ENCODE measurements around the gene PI4KA.

The PI4KA gene

GRCh38 chr22:20814221-20814808 is 44.3 kb downstream of the PI4KA start:
- no peak for DNase-seq

- no peak for DNase-seq
These were observed 45.6 kb downstream of the PI4KA start for GRCh38 chr22:20813056-20813455.

GRCh38 chr22:20811971-20812660 is 46.5 kb downstream of the PI4KA start:
- no peak for DNase-seq

GRCh38 chr22:20811171-20811570 is 47.4 kb downstream of the PI4KA start:
- DNase-seq: no peak

- no peak for DNase-seq
These were observed 48.0 kb downstream of the PI4KA start for GRCh38 chr22:20810645-20811044.

- DNase-seq: no peak
These were observed 48.9 kb downstream of the PI4KA start for GRCh38 chr22:20809538-20810185.

- no peak for DNase-seq
These were observed 49.8 kb downstream of the PI4KA start for GRCh38 chr22:20808844-20809243.

- DNase-seq: no peak
These were observed 51.3 kb downstream of the PI4KA start for GRCh38 chr22:20807315-20807752.

GRCh38 chr22:20805972-20806471 is 52.6 kb downstream of the PI4KA start:
- DNase-seq: no peak

GRCh38 chr22:20804650-20805049 is 54.0 kb downstream of the PI4KA start:
- DNase-seq: no peak

- DNase-seq: no peak
These were observed 54.8 kb downstream of the PI4KA start for GRCh38 chr22:20803696-20804324.

- no peak for DNase-seq
These were observed 55.6 kb downstream of the PI4KA start for GRCh38 chr22:20802922-20803553.

- DNase-seq: no peak
These were observed 56.2 kb downstream of the PI4KA start for GRCh38 chr22:20802452-20802851.

- no peak for DNase-seq
These were observed 59.2 kb downstream of the PI4KA start for GRCh38 chr22:20799449-20799848.

GRCh38 chr22:20798974-20799373 is 59.6 kb downstream of the PI4KA start:
- DNase-seq: no peak

- DNase-seq: no peak
These were observed 60.4 kb downstream of the PI4KA start for GRCh38 chr22:20798218-20798617.

- no peak for DNase-seq
These were observed 61.9 kb downstream of the PI4KA start for GRCh38 chr22:20796731-20797130.

GRCh38 chr22:20794650-20795413 is 63.8 kb downstream of the PI4KA start:
- no peak for DNase-seq

GRCh38 chr22:20793748-20794649 is 64.6 kb downstream of the PI4KA start:
- no peak for DNase-seq

- DNase-seq: no peak
These were observed 65.5 kb downstream of the PI4KA start for GRCh38 chr22:20792966-20793728.
